Measurements from ENCODE around the gene GPA33. TPM values are rescaled to one million over a fixed set of nuclear protein-coding genes. Genes with fewer than 3 reads are reported as not detected.

Gene GPA33
- total RNA-seq, 4 donors from 2014 or later, result not detected

GRCh38 chr1:167083871-167084270, 6.3 kb downstream of the GPA33 start:
- Histone ChIP-seq H3K27ac (peak overlapping the region in 1 of 4 donors; percentile 56), H3K9me3 (no peaks in the 10 kb centered on the region), H3K27me3 (peaks cover 0 to 22% of the 10 kb centered on the region in 2 donors), H3K4me1 (no peaks in the 10 kb centered on the region), H3K4me3 (no peak overlapping the region), H3K36me3 (no peaks in the 10 kb centered on the region)
- 92 to 100% methylated on average over 3 of the region's 3 CpGs for WGBS, 2 donors
- no peak for TF ChIP-seq POLR2A (IDR thresholded peaks at IDR 0.05)
- TF ChIP-seq EP300 (IDR thresholded peaks at IDR 0.05), result no peak
- no peak for TF ChIP-seq CTCF (IDR thresholded peaks at IDR 0.05)
- DNase-seq (ENCODE audit: low spot score in 2 of 2), result no peak

- H3K27ac ChIP-seq, result peak overlapping the region in 1 of 4 donors; percentile 56
- H3K36me3 ChIP-seq, result no peaks in the 10 kb centered on the region
- DNase-seq (ENCODE audit: low spot score in 2 of 2), result no peak
- TF ChIP-seq EP300 (IDR thresholded peaks at IDR 0.05) (no peak), CTCF (IDR thresholded peaks at IDR 0.05) (no peak), POLR2A (IDR thresholded peaks at IDR 0.05) (no peak)
- no peaks in the 10 kb centered on the region for H3K9me3 ChIP-seq
- peaks cover 0 to 28% of the 10 kb centered on the region in 2 donors for H3K27me3 ChIP-seq
- WGBS, 2 donors, result 45 to 46% methylated on average over 6 of the region's 6 CpGs
- no peak overlapping the region for H3K4me3 ChIP-seq
- no peaks in the 10 kb centered on the region for H3K4me1 ChIP-seq
These were observed 7.0 kb downstream of the GPA33 start for GRCh38 chr1:167083066-167083665.

- H3K4me1 ChIP-seq, result no peaks in the 10 kb centered on the region
- TF ChIP-seq POLR2A (IDR thresholded peaks at IDR 0.05) (no peak), EP300 (IDR thresholded peaks at IDR 0.05) (no peak), CTCF (IDR thresholded peaks at IDR 0.05) (no peak)
- no peaks in the 10 kb centered on the region for H3K9me3 ChIP-seq
- no peaks in the 10 kb centered on the region for H3K36me3 ChIP-seq
- H3K27me3 ChIP-seq, result peaks cover 0 to 28% of the 10 kb centered on the region in 2 donors
- peak overlapping the region in 1 of 4 donors; percentile 56 for H3K27ac ChIP-seq
- no peak overlapping the region for H3K4me3 ChIP-seq
- no peak for DNase-seq (ENCODE audit: low spot score in 2 of 2)
- 58 to 64% methylated on average over 11 of the region's 11 CpGs for WGBS, 2 donors
These were observed 7.6 kb downstream of the GPA33 start for GRCh38 chr1:167082511-167083027.

- H3K36me3 ChIP-seq, result no peaks in the 10 kb centered on the region
These were observed 8.5 kb downstream of the GPA33 start for GRCh38 chr1:167081594-167082156.

More at GRCh38 chr1:167081594-167082156, 8.5 kb downstream of the GPA33 start:
- H3K4me3 ChIP-seq, result no peak overlapping the region
- H3K27me3 ChIP-seq, result peaks cover 0 to 28% of the 10 kb centered on the region in 2 donors
- DNase-seq (ENCODE audit: low spot score in 2 of 2), result no peak
- H3K27ac ChIP-seq, result peak overlapping the region in 1 of 4 donors; percentile 52
- no peaks in the 10 kb centered on the region for H3K4me1 ChIP-seq
- WGBS, 2 donors, result 67 to 70% methylated on average over 8 of the region's 8 CpGs
- TF ChIP-seq EP300 (IDR thresholded peaks at IDR 0.05) (no peak), CTCF (IDR thresholded peaks at IDR 0.05) (no peak), POLR2A (IDR thresholded peaks at IDR 0.05) (no peak)
- no peaks in the 10 kb centered on the region for H3K9me3 ChIP-seq
